Cardiac fibroblast (primary cell): ENCODE data around the gene NOP58.

Experiments used
- DNase-seq, 2 donors: peaks; one replicate each; pipeline versions ENCODE4 v3.0.0 to v3.0.0-alpha.2; 2010; ENCODE audit warnings: low read depth in 2 of 2
- H3K4me3 ChIP-seq, 2 donors: replicated peaks in 1 of 2; 1 replicate in 1 of 2; 2 replicates in 1 of 2; pipeline ENCODE4 v1.5.1; 2011; ENCODE audit warnings: low read depth in 2 of 2, low read length in 2 of 2, mild to moderate bottlenecking in 2 of 2, moderate library complexity in 1 of 2
- TF ChIP-seq, protein P1 (sequence below): IDR thresholded peaks from one replicate; pipeline ENCODE4 v1.5.1; 2011; ENCODE audit warnings: low read depth, mild to moderate bottlenecking, low read length, inconsistent platforms

Gene NOP58

DNA sequence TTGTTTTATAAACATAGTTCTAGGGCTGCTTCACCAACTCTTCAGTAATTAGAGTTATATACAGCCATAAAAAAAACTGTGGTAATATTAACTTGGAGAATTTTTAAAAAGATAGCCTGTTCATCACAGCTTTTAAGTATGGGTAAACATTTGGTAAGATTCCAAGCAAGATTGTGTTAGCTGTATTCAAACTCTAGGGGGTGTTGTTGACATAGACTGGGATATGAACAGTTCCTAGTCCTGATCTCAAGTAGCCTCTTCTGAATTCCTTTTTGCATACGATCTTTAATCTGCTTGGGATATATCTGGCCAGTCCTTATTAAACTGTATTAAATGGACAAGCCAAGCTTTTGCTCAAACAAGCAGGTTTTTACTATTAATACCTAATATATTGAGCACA lies 13.4 kb downstream of the NOP58 start:
- TF ChIP-seq, protein P1, sequence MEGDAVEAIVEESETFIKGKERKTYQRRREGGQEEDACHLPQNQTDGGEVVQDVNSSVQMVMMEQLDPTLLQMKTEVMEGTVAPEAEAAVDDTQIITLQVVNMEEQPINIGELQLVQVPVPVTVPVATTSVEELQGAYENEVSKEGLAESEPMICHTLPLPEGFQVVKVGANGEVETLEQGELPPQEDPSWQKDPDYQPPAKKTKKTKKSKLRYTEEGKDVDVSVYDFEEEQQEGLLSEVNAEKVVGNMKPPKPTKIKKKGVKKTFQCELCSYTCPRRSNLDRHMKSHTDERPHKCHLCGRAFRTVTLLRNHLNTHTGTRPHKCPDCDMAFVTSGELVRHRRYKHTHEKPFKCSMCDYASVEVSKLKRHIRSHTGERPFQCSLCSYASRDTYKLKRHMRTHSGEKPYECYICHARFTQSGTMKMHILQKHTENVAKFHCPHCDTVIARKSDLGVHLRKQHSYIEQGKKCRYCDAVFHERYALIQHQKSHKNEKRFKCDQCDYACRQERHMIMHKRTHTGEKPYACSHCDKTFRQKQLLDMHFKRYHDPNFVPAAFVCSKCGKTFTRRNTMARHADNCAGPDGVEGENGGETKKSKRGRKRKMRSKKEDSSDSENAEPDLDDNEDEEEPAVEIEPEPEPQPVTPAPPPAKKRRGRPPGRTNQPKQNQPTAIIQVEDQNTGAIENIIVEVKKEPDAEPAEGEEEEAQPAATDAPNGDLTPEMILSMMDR = peak; percentile 65
- DNase-seq = peak; percentile 82 to 88
- H3K4me3 ChIP-seq = no peak overlapping the region

DNA sequence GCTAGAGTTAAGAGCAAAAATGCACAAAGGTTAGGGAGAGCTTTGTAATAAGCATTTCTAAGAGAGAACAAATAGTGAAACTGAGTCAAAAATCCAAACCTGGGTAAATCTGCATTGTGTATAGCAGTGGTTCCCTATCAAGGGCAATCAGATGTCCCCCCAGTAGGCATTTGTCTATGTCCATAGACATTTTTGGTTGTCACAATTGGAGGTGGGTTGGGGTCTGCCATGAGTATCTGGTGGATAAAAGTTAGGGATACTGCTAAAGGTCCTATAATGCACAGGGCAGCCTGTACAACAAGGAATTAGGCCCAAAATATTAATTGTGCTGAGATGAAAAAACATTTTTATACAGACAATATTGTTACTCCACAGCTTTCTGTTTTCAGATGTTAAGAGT lies 21.0 kb downstream of the NOP58 start:
- DNase-seq = no peak
- TF ChIP-seq, protein P1 = no peak
- no peak overlapping the region for H3K4me3 ChIP-seq

DNA sequence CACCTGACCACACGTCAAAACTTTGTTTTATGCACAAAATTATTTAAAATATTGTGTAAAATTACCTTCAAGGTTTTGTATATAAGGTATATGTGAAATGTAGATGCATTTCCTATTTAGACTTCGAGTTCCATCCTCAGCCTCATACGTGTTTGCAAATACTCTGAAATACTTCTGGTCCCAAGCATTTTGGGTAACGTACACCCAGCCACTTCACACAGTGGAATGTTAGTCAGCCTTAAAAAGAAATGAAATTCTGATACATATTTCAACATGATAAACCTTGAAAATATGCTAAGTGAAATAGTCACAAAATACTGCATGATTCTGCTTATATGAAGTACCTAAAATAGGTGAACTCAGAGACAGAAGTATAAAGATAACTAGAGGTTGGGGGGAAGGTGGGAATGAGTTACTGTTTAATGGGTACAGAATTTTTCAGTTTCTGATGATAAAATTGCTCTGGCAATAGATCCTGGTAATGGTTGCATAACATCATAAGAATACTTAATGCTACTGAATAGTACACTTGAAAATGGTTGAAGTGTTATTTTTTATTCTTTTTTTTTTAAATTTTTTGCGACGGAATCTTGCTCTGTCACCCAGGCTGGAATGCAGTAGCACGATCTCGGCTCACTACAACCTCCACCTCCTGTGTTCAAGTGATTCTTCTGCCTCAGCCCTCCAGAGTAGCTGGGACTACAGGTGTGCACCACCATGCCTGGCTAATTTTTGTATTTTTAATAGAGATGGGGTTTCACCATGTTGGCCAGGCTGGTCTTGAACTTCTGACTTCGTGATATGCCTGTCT lies 24.0 kb downstream of the NOP58 start:
- H3K4me3 ChIP-seq = no peak overlapping the region
- no peak for DNase-seq
- TF ChIP-seq, protein P1 = no peak

DNA sequence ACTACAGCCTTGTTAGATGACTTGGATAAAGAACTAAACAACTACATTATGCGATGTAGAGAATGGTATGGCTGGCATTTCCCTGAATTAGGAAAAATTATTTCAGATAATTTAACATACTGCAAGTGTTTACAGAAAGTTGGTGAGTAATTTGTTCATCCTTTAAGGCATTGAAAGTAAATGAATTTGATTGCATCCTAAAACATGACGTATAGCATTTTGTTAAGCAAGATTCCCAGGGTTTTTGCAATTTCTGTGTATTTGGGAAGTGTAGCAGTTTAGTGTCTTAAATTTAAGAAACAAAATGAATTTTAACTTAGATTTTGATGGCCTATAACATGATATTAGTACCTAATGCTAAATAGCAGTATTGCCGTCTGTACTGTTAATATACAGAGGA lies 24.8 kb downstream of the NOP58 start:
- H3K4me3 ChIP-seq = no peak overlapping the region
- no peak for DNase-seq
- TF ChIP-seq, protein P1 = no peak

DNA sequence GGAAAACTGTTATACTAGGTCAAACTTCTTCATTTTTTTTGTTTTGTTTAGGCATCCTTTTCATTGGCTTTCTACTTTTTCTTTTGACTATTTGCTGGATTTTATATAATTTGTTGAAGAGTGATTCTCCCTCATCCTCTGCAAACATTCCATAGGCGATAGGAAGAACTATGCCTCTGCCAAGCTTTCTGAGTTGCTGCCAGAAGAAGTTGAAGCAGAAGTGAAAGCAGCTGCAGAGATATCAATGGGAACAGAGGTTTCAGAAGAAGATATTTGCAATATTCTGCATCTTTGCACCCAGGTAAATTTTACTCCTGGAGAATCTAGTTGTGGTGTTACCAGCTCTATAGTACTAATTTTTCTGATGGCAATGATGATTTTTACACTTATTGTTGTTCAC lies 25.4 kb downstream of the NOP58 start:
- TF ChIP-seq, protein P1 = no peak
- H3K4me3 ChIP-seq = no peak overlapping the region
- peak in 1 of 2 donors; percentile 75 for DNase-seq

DNA sequence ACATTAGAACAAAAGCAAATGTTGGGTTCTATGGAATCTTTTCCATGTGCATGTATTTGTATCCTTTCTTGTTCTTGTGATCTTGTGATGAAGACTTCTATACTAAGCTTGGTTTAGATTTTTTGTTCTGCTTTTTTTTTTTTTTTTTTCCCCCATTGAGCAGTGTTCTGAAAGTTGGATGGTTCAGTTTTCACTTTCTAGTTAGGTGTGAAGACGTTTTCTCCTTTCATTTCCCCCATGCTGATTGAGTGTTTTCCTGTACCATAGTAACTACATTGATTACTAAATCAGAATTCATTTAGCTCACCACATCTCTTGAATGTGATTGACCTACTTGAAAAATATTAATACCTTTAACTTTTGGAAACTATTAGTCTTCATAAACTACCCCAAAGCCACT lies 34.1 kb downstream of the NOP58 start:
- no peak for DNase-seq
- TF ChIP-seq, protein P1 = no peak
- H3K4me3 ChIP-seq = no peak overlapping the region

DNA sequence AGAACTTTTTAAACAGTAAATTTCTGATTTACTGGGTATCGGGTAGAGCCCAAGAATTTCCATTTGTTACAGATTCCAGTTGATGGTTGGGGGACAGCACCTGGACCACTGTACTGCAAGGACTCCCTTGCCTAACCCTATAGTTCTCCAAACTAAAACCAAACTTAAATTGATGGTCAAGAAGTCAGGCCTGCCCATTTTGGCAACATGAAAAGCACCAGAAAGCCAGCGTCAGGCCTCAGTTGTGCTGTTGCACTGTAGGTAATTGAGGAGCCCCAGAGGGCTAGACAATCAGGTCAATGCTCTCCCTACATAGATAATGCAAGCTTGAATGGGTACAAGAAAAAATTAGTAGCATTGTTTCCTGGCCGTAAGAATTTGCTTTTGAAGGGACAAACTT lies 40.5 kb downstream of the NOP58 start:
- no peak for DNase-seq
- TF ChIP-seq, protein P1 = no peak
- H3K4me3 ChIP-seq = no peak overlapping the region
